ENCODE results near the gene CACNG7. TPM values are rescaled to one million over a fixed set of nuclear protein-coding genes. Genes with fewer than 3 reads are reported as not detected.

The CACNG7 gene
- total RNA-seq, 4 donors from 2014 or later, result not detected

- TF ChIP-seq CTCF (IDR thresholded peaks at IDR 0.05; ENCODE audit: low read depth), result no peak
These were observed 36.4 kb downstream of the CACNG7 start for GRCh38 chr19:53945441-53945840.

GRCh38 chr19:53945998-53946397 lies 36.9 kb downstream of the CACNG7 start:
- TF ChIP-seq CTCF (IDR thresholded peaks at IDR 0.05; ENCODE audit: low read depth), result no peak

- no peak for TF ChIP-seq CTCF (IDR thresholded peaks at IDR 0.05; ENCODE audit: low read depth)
These were observed 38.5 kb downstream of the CACNG7 start for GRCh38 chr19:53947624-53948023.

GRCh38 chr19:53951436-53951835 lies 42.4 kb downstream of the CACNG7 start:
- no peak for TF ChIP-seq CTCF (IDR thresholded peaks at IDR 0.05; ENCODE audit: low read depth)

- no peak for TF ChIP-seq CTCF (IDR thresholded peaks at IDR 0.05; ENCODE audit: low read depth)
These were observed 42.9 kb downstream of the CACNG7 start for GRCh38 chr19:53951947-53952346.

- no peak for TF ChIP-seq CTCF (IDR thresholded peaks at IDR 0.05; ENCODE audit: low read depth)
These were observed 44.3 kb downstream of the CACNG7 start for GRCh38 chr19:53953383-53953782.

GRCh38 chr19:53957448-53958167 lies 48.5 kb downstream of the CACNG7 start:
- no peak for TF ChIP-seq CTCF (IDR thresholded peaks at IDR 0.05; ENCODE audit: low read depth)
